GM18502 (cell line): ENCODE results near the gene COG3.

ENCODE experiments used
- ATAC-seq: cut with Tn5 transposase; IDR thresholded peaks from one replicate; pipeline ENCODE4 v1.9.1; 2021; ENCODE audit warnings: mild to moderate bottlenecking; ENCODE audit not compliant: unreplicated experiment, poor library complexity

Gene COG3

GRCh38 chr13:45500492-45501174 is 35.9 kb downstream of the COG3 start:
- ATAC-seq: no peak

- no peak for ATAC-seq
Observed at GRCh38 chr13:45501175-45501526, 36.4 kb downstream of the COG3 start.

- ATAC-seq: no peak
Observed at GRCh38 chr13:45503658-45504057, 38.9 kb downstream of the COG3 start.

GRCh38 chr13:45506811-45507210 is 42.1 kb downstream of the COG3 start:
- no peak for ATAC-seq

- no peak for ATAC-seq
Observed at GRCh38 chr13:45508776-45509175, 44.0 kb downstream of the COG3 start.

- no peak for ATAC-seq
Observed at GRCh38 chr13:45510672-45511071, 45.9 kb downstream of the COG3 start.

GRCh38 chr13:45511310-45512097 is 46.8 kb downstream of the COG3 start:
- no peak for ATAC-seq

- ATAC-seq: no peak
Observed at GRCh38 chr13:45512098-45512496, 47.4 kb downstream of the COG3 start.

GRCh38 chr13:45516757-45517156 is 52.0 kb downstream of the COG3 start:
- no peak for ATAC-seq

GRCh38 chr13:45518525-45519245 is 53.9 kb downstream of the COG3 start:
- ATAC-seq: no peak

GRCh38 chr13:45519493-45519892 is 54.8 kb downstream of the COG3 start:
- ATAC-seq: no peak

GRCh38 chr13:45521297-45521696 is 56.6 kb downstream of the COG3 start:
- ATAC-seq: no peak

GRCh38 chr13:45522571-45522970 is 57.8 kb downstream of the COG3 start:
- ATAC-seq: no peak

- no peak for ATAC-seq
Observed at GRCh38 chr13:45527699-45528462, 63.1 kb downstream of the COG3 start.

- no peak for ATAC-seq
Observed at GRCh38 chr13:45529758-45530157, 65.0 kb downstream of the COG3 start.

- no peak for ATAC-seq
Observed at GRCh38 chr13:45534604-45535003, 69.9 kb downstream of the COG3 start.

- no peak for ATAC-seq
Observed at GRCh38 chr13:45536224-45536623, 71.5 kb downstream of the COG3 start.

- no peak for ATAC-seq
Observed at GRCh38 chr13:45537516-45537915, 72.8 kb downstream of the COG3 start.

- no peak for ATAC-seq
Observed at GRCh38 chr13:45538382-45538781, 73.6 kb downstream of the COG3 start.

- no peak for ATAC-seq
Observed at GRCh38 chr13:45540195-45540594, 75.5 kb downstream of the COG3 start.

GRCh38 chr13:45540864-45541263 is 76.1 kb downstream of the COG3 start:
- no peak for ATAC-seq
